GM18907 (cell line): ENCODE results near the gene MRPS34.
"Not testable (repeated sequence)": the region's sequence is repeated elsewhere in the genome, so short reads cannot be mapped to it uniquely, and the experiment has no call there.

Experiments
- ATAC-seq: cut with Tn5 transposase; IDR thresholded peaks from one replicate; pipeline ENCODE4 v1.9.1; 2021; ENCODE audit warnings: mild to moderate bottlenecking, moderate library complexity; ENCODE audit not compliant: unreplicated experiment

MRPS34 gene

DNA sequence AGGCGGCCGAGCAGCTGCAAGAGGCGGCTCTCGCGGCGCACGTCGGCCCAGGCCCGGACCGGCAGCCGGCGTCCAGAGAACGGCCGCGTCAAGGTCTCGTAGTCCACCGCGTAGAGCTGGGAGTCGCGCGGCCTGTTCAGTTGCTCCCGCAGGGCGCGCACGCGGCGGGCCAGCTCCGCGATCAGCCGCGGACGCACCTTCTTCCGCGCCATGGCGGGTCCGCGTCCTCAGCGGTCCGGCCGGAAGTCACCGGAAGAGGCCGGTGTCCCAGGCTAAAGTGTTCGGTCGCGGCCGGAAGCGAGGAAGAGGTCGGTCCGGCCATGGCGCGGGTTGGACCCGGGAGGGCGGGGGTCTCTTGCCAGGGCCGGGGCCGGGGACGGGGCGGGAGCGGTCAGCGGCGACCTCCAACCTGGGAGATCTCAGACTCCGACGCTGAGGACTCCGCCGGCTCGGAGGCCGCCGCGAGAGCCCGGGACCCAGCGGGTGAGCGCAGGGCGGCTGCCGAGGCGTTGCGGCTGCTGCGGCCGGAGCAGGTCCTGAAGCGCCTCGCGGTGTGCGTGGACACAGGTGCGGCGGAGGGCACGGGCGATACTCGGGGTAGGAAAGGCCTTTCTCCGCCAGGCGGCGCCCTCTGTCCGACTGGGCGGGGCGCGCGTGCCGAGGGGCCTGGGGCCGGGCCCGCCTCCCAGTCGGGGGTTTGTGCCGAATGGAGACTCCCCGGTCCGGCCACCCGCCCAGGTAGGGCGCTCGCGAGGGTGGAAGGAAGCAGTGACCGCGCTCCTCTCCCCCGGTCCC, at the start of gene MRPS34:
Gene MRPS34 (minus strand): TSS at position 227 of the 795 bp plus-strand sequence. CDS start 15 bp downstream, at position 212.
- ATAC-seq: peak; percentile 51

DNA sequence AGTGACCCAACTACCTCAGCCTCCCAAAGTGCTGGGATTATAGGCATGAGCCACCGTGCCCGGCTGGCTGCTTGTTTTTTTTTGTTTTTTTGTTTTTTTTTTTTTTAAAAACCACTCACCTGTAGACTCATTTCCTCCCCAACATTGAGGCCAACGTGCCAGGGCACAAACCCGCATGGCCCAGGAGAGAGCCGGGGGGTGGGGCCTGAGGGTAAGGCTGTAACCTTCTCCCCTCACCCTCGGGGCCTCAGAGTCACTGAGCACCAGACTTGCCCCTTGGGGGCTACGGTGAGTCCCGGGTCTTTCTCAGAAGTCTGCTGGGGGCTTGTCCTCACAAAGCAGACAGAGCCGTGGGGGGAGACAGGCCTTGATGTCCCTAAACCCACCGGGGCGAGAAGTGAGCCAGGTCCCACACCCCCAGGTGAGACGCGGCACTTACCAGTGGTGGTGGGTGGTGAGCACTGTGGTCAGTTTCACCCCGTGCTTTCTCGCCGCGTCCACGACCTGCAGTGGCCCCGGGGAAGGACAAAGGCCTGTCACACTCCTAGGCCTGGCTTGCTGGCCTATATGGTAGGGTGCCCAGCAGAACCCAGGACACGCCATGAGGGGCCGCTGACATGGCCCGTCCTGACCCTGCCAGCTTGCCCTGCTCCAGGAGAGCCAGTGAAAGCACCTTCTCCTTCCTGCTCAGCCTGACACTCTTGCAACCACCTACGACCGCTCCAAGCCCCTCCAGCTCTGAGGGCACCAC, 49.1 kb upstream of the MRPS34 start:
- no peak for ATAC-seq

DNA sequence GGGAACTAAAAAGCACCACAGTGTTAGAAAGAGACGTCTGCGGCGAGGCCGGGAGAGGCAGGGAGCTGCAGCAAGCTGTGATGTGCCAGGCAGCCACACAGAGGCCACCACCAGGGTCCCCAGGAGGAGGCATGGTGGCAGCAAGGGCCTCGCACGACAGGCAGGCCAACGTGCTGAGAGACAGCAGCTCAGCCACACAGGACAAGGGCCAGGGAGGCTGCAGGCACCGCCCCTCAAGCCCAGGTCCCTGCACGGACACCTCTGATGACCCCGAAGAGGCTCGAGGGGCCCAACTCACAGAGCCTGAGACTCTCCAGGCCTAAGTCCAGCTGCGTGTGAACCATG, 48.0 kb upstream of the MRPS34 start:
- ATAC-seq: no peak

DNA sequence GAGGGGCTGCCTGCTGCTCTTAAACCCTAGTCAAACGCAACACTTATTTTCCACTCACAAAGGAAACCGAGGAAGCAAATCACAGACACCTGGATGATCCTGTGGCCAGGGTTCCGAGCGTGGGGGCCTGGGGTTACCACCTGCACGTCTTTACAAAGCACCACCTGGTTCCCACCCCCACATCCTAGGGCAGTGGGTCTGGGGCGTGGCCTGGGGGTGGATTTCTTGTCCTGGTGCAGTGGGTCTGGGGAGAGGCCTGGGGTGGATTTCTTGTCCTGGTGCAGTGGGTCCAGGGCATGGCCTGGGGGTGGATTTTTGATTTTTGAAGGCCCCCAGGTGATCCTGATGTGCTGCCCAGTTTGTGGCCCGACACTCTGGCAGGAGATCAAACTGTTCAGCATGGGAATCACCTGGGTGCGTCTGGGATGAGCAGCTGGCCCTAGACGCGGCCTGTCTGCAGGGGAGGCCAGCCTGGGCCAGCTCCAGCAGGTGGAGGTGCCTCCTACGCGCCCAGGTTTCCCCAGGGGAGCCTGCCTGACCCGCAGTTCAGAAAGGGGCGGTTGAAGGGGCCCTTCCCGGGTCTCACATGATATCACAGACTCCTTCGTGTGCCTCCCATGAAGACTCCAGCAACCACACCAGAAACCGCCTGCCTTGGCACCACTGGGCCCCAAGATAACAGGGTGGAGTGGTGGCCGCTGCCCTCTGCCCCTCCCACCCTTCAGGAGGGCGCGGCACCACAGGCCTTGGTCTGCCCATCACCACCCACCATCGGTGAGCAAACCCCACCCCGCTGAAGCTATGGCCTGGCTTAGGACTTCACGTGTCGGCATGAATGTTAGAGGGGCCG, 47.4 kb upstream of the MRPS34 start:
- no peak for ATAC-seq

DNA sequence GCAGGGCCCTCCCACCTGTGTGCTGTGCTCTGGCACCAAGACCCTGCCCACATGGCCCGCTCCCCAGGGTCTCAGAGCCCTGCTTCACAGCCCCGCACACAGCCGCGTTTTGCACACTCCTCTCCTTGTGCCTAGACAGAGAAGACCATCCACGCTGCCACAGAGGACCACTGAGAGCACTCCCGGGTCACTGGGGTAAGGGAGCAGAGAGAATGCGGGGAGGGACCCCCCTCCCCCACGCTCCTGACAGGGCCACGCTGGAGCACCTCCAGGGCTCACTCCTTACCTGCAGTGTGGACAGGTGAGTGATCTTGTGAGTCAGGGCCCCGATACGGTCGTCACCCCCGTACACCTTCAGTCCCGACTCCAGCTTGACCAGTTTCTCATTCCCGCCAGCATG, 46.7 kb upstream of the MRPS34 start:
- ATAC-seq: no peak

DNA sequence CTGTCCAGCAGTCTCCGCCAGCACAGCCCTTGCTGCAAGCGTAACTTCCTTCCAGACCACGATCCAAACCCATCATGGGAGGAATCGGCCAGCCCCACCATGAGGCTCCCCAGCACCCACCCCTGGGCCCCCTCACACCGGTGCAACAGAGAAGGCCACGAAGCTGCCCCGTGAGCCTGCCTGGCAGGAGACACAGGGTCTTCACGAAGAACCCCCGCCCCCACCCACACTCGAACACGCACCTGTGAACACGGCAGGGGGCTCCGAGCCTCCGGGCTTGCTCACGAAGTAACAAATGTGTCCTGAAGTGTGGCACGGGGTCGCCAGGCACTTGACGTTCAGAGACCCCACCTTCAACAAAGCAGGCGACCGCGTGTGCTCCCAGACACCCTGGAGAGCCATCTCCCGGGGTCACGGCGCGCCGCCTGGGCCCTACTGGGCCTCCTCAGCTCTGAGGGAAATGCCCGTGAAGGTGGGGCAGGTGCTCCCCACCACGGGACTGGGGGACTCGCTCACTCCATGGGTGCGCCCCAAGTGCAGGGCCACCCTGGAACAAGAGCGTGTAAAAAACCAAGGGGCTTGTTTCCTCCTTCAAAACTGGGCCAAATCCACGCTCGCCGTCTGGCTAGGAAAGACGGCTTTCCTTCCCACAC, 46.1 kb upstream of the MRPS34 start:
- ATAC-seq: no peak

DNA sequence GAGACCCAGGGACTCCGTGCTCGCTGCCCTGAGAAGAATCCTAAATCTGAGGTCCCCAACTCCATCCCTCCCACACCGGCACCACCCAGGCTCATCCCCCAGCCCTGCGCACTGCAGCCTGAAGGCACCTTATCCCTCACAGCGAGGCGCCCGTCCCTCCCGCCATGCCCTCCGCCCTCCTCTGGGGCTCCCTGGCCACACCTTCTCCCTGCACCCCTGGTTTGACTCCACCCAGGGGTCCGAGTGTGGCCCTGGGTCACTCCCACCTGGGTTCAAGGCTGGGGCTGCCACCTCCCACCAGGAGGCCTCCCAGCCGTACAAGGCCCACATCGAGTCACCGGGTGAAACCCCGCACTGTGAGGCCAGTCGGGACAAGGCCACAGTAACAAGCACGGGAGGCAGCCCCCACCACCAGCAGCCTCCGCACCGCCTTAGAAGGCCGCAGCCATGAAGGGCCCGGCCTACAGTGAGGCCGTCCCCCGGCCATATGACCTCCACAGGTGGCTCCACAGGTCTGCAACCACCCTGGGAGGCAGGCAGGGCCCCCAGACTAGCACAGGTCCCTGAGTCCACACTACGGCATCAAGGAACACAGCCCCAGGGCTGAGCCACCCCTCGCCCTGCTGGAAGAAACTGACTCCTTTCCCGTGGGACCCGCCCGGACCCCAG, 45.4 kb upstream of the MRPS34 start:
- ATAC-seq: no peak

DNA sequence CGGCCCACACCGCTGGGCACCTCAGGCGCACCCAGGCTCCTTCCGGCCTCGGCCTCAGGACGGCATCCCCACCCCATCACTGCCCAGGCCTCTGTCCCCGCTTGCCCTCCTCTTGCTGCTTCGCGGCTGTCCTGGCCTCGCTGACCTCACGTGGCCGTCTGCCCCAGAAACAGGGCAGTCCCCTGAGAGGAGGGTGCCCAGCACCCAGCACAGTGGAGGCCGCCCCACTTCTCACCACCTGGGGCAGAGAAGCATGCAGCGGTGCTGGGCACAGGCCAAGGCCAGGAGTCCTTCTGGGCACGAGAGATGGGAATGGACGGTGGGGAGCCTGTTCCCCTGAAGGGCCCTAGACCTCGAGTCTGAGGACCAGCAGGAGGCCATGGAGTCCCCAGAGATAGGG, 44.8 kb upstream of the MRPS34 start:
- ATAC-seq: no peak

DNA sequence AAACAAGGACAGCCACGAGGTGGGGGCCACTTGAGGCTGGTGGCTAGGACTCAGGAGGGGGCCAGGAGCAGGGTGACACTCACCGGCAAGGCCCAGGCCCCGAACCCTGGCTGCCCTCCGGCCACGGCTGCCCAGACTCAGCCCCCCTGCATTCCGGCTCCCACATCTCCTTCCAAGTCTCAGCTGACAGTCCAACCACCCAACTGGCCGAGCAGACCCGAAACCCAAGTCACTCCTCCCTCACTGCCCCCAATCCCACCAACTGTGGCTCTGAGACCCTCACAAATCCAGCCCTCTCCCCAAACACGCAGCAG, 44.3 kb upstream of the MRPS34 start:
- no peak for ATAC-seq

DNA sequence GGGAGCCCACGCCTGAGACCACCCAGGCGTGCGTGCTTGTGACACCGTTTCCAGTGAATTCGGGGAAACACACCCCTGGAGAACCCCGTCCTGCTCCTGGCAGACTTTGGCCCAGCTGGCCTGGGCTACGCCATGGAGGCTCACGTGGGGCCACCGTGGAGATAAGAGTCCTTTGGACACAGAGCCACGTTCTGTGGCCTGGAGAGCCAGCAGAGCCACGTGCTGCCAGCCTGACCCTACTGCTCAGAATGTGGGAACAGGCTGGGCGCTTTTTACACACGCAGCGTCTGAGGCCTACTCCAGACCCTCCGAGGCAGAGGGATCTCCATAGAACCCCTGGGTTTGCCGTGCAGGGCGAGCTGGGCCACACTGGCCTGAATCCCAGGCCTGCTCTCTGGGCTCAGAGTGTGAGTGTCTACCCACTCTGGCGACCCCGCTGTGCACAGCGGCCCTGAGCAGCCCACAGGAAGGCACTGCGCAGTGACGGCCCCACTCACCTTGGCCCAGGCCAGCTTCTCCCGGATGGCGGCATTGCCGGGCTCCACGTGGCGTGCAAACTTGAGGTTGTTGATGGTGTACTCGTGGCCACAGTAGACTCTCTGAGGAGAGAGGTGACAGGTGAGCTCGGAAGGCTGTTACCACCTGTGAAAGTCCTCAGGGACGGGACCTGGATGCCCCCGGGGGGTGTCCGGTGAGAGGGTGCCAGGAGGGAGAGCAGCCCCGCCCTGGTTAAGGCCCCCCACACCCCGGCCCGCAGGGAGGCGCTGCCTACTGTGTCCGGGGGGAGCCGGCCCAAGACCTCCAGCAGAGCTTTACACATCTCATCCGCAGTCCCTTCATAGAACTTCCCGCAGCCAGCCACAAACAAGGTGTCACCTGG, 43.7 kb upstream of the MRPS34 start:
- ATAC-seq: no peak

DNA sequence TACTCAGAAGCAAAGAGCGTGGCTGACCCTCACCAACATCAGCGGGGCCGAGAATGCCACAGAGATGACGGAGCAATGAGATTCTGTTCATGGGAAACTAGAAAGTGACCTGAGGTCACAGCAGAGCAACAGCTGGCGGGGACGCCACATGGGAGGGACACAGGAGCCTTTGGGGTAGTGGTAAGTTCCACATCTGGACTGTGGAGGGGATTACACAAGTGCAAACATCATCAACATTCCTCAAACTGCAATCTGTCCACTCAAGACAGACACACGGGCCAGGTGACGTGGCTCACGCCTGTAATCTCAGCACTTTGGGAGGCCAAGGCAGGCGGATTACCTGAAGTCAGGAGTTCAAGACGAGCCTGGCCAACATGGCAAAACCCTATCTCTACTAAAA, 42.5 kb upstream of the MRPS34 start:
- ATAC-seq: no peak

DNA sequence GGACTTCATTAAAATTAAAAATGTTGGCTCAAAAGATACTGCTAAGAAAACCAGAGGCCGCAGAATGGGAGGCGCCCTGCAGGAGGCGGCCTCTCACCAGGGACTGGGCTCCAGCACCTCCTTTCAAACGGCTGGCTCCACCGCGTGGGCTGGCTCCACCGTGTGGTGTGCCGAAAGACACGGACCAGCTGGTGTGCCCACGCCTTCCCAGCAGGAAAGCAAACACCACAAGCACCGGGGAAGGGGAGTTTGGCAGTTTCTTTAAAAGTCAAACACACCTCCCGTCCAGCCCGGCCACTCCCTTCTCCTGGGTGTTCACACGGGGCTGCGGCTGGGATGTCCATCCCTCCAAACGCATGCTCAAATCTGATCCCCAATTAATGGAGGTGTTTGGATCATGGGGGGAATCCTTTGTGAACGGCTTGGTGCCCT, 39.8 kb upstream of the MRPS34 start:
- no peak for ATAC-seq

DNA sequence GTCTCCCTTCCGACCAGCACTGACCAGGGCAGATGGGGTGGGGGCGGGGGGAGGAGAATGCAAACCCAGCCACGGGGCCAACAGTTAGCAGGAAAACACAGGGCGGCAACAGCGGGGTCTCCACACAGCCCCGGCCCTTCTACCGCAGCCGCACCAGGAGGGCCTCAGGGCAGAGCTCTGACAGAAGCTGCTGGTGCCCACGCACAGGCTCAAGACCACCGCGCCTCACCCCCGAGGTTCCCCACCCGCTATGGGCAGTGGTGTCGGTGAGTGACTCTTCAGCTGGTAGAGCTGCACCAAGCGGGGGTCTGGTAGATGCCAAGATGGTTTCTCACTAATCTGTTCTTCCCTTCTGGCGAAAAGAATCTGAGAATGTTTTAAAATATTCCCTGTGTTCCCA, 37.6 kb upstream of the MRPS34 start:
- no peak for ATAC-seq

DNA sequence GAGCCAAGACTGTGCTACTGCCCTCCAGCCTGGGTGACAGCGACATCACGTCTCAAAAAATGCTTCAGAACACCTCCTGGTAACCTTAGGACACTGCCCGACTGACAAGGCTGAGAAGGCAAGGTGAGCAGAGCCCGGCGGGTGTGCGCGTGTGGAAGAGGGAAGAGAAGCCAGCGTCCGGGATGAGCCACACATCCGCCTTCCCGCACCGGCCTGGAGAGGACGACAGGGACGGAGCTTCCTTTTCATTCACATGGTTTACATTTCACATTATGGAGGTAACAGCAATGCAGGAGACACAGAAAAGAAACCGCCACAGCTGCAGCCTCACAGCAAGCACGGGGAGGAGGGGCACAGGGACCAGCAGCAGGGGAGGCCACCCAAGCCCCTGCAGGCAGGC, 37.2 kb upstream of the MRPS34 start:
- no peak for ATAC-seq

DNA sequence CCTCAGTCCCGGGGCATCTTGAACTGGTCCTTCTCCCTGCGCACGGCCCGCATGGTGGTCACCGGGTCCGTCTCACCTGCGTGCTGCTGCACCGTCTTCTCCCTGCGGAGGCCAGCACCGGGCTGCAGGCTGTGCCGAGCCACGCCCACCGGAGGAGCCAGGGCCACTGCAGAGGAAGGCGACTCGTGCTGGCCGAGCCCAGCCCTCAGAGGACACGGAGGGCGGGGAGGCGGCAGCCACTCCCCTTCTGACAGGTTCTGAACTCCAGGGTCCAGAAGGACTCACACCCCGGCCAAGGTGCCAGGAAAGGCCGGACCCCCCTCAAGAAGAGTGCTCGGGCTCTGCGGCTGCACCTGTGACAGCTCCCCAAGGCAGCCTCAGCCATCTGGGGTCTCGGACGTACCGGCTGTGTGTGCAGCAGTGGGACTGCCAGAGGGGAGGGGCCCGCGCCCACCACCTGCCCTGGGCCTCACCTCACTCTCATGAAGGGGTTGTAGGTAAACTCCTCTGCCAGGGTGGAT, 36.4 kb upstream of the MRPS34 start:
- ATAC-seq: no peak

DNA sequence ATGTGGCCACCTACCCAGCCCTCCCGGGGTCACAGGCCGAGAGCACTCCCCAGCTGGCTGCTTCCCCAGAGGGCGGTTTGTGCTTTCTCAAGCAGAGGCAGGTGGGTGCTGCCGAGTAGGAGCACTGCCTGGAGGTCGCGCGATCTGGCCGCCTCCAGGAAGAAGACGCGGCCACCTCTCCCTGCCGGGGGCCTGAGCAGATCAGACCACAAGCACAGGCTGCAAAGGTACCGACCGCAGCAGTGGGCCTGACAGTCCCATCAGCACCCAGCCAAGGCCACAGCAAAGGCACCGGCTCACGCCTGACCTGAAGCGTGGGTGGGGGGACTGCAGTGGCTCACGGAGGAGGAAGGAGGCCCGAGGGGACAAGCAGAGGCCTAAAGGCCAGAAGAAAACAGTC, 35.8 kb upstream of the MRPS34 start:
- no peak for ATAC-seq

DNA sequence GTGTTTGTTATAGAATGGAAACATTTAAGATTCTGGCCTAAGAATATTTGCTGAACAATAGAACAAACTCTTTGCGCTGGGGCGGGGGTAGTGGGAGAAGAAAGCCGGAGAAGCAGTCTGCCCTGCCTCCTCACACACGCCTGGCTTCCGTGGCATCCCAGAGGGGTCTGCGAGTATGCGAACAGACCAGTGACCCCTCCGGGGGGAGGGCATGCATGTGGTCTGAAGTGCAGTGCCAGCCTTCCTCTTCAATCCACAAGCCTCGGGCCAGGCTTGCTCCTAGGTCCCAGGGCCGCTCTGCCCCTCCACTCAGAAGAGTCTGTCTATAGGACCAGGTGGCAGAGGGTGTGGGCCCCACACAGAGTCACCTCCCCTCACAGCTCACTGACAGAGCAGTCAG, 34.7 kb upstream of the MRPS34 start:
- no peak for ATAC-seq

DNA sequence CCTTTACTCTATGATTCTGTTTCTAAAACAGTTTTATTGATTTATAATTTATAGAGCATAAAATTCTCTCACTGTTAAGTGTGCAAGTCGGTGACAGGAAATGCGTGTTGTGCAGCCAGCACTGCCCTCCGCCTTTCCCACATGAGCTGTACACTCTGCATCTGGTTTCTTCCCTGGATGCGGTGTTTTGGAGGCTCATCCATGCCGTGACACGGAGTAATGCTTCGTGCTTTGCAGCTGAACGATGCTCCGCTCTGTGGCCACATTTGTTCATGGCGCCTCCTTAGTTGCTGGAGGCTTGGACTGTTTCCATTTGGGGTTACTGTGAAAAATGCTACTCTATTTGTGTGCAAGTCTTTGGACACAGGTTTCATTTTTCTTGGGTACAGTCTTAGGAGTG, 27.8 kb upstream of the MRPS34 start:
- no peak for ATAC-seq

DNA sequence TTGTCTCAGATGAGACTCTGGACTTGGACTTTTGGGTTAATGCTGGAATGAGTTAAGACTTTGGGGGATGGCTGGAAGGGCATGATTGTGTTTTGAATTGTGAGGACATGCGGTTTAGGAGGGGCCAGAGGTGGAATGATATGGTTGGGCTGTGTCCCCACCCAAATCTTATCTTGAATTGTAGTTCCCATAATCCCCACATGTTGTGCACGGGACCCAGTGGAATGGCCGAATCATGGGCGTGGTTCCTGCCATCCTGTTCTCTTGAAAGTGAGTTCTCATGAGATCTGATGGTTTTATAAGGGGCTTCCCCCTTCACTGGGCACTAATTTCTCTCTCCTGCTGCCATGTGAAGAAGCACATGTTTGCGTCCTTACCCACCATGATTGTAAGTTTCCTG, 26.3 kb upstream of the MRPS34 start:
- not testable (repeated sequence) for ATAC-seq
